ENCODE results near the gene TMEM214. TPM values are rescaled to one million over a fixed set of nuclear protein-coding genes. Genes with fewer than 3 reads are reported as not detected.

TMEM214 gene
- total RNA-seq, 1 donor = 50.3 TPM

GRCh38 chr2:27050996-27051901 is 18.5 kb downstream of the TMEM214 start, which contains the start of gene AGBL5:
TSS of gene AGBL5 (plus strand) at chr2:27051668. CDS start at chr2:27052959, 1,291 bp downstream.
- H3K9me3 ChIP-seq (ENCODE audit: low read depth, low read length) = no peaks in the 10 kb centered on the region
- TF ChIP-seq CTCF (IDR thresholded peaks at IDR 0.05; ENCODE audit: extremely low read depth, low read depth, low read length) = no peak
- H2AFZ ChIP-seq (ENCODE audit: low read length) = peak within 1 kb of the TSS; percentile 87
- peaks cover 26% of the 10 kb centered on the region for H3K36me3 ChIP-seq (ENCODE audit: insufficient read depth, low read length)
- H3K27ac ChIP-seq (ENCODE audit: low read depth, low read length) = peak within 1 kb of the TSS; percentile 86
- peak; percentile 100 for DNase-seq (ENCODE audit: insufficient read length, low spot score, missing footprints)
- peaks cover 3% of the 10 kb centered on the region for H4K20me1 ChIP-seq (ENCODE audit: insufficient read depth, low read length)
- H3K27me3 ChIP-seq (ENCODE audit: insufficient read depth, low read length) = no peaks in the 10 kb centered on the region
- H3K4me2 ChIP-seq (ENCODE audit: insufficient read depth, low read length) = peak within 1 kb of the TSS; percentile 97
- peaks cover 2% of the 10 kb centered on the region for H3K79me2 ChIP-seq (ENCODE audit: insufficient read depth, low read length)
- peak within 1 kb of the TSS; percentile 89 for H3K4me3 ChIP-seq (ENCODE audit: insufficient read depth, low read length)
- peaks cover 12% of the 10 kb centered on the region for H3K4me1 ChIP-seq (ENCODE audit: insufficient read depth, low read length)

- no peaks in the 10 kb centered on the region for H3K9me3 ChIP-seq (ENCODE audit: low read depth, low read length)
- peaks cover 2% of the 10 kb centered on the region for H3K79me2 ChIP-seq (ENCODE audit: insufficient read depth, low read length)
- H3K27me3 ChIP-seq (ENCODE audit: insufficient read depth, low read length) = no peaks in the 10 kb centered on the region
- peak; percentile 83 for DNase-seq (ENCODE audit: insufficient read length, low spot score, missing footprints)
- no peak for TF ChIP-seq CTCF (IDR thresholded peaks at IDR 0.05; ENCODE audit: extremely low read depth, low read depth, low read length)
- H3K4me3 ChIP-seq (ENCODE audit: insufficient read depth, low read length) = peak overlapping the region; percentile 89
- H2AFZ ChIP-seq (ENCODE audit: low read length) = peak overlapping the region; percentile 87
- H4K20me1 ChIP-seq (ENCODE audit: insufficient read depth, low read length) = peaks cover 3% of the 10 kb centered on the region
- H3K4me1 ChIP-seq (ENCODE audit: insufficient read depth, low read length) = peaks cover 12% of the 10 kb centered on the region
- H3K27ac ChIP-seq (ENCODE audit: low read depth, low read length) = peak overlapping the region; percentile 17
- H3K36me3 ChIP-seq (ENCODE audit: insufficient read depth, low read length) = peaks cover 34% of the 10 kb centered on the region
- peak overlapping the region; percentile 97 for H3K4me2 ChIP-seq (ENCODE audit: insufficient read depth, low read length)
These were observed 19.3 kb downstream of the TMEM214 start for GRCh38 chr2:27051902-27052645.

GRCh38 chr2:27053321-27053720 is 20.6 kb downstream of the TMEM214 start:
- Histone ChIP-seq H3K4me3 (ENCODE audit: insufficient read depth, low read length) (no peak overlapping the region), H3K4me2 (ENCODE audit: insufficient read depth, low read length) (no peak overlapping the region), H3K27ac (ENCODE audit: low read depth, low read length) (no peak overlapping the region), H3K4me1 (ENCODE audit: insufficient read depth, low read length) (peaks cover 12% of the 10 kb centered on the region), H2AFZ (ENCODE audit: low read length) (no peak overlapping the region), H3K27me3 (ENCODE audit: insufficient read depth, low read length) (no peaks in the 10 kb centered on the region), H3K9me3 (ENCODE audit: low read depth, low read length) (no peaks in the 10 kb centered on the region), H4K20me1 (ENCODE audit: insufficient read depth, low read length) (peaks cover 3% of the 10 kb centered on the region), H3K79me2 (ENCODE audit: insufficient read depth, low read length) (peaks cover 2% of the 10 kb centered on the region), H3K36me3 (ENCODE audit: insufficient read depth, low read length) (peaks cover 39% of the 10 kb centered on the region)
- TF ChIP-seq CTCF (IDR thresholded peaks at IDR 0.05; ENCODE audit: extremely low read depth, low read depth, low read length) = no peak
- no peak for DNase-seq (ENCODE audit: insufficient read length, low spot score, missing footprints)

GRCh38 chr2:27053776-27054175 is 21.0 kb downstream of the TMEM214 start:
- Histone ChIP-seq H3K4me1 (ENCODE audit: insufficient read depth, low read length) (peaks cover 12% of the 10 kb centered on the region), H3K79me2 (ENCODE audit: insufficient read depth, low read length) (peaks cover 2% of the 10 kb centered on the region), H3K27me3 (ENCODE audit: insufficient read depth, low read length) (no peaks in the 10 kb centered on the region), H3K27ac (ENCODE audit: low read depth, low read length) (no peak overlapping the region), H2AFZ (ENCODE audit: low read length) (no peak overlapping the region), H3K9me3 (ENCODE audit: low read depth, low read length) (no peaks in the 10 kb centered on the region), H4K20me1 (ENCODE audit: insufficient read depth, low read length) (peaks cover 3% of the 10 kb centered on the region), H3K36me3 (ENCODE audit: insufficient read depth, low read length) (peaks cover 39% of the 10 kb centered on the region), H3K4me2 (ENCODE audit: insufficient read depth, low read length) (no peak overlapping the region), H3K4me3 (ENCODE audit: insufficient read depth, low read length) (no peak overlapping the region)
- no peak for DNase-seq (ENCODE audit: insufficient read length, low spot score, missing footprints)
- no peak for TF ChIP-seq CTCF (IDR thresholded peaks at IDR 0.05; ENCODE audit: extremely low read depth, low read depth, low read length)
